OCI-LY7 (cell line): ENCODE measurements around the gene GMPR2.

Source experiments
- EZH2phosphoT487 ChIP-seq: fragments of 200-600 bp; sonication (generic); IDR thresholded peaks from 2 replicates; pipeline ENCODE4 v1.6.1; 2018; ENCODE audit warnings: low read depth, borderline replicate concordance, mild to moderate bottlenecking, mixed run types, antibody characterized with exemption, low read length, moderate library complexity, mixed read lengths
- TF ChIP-seq, protein P1 (sequence below): fragments of 200-600 bp; sonication (generic); conservative IDR thresholded peaks from 2 replicates; pipeline ENCODE4 v1.5.1; 2014; ENCODE audit warnings: mild to moderate bottlenecking, antibody characterized with exemption, low read length, moderate library complexity, mixed read lengths

GRCh38 chr14:24195186-24196070 is 37.3 kb upstream of the GMPR2 start, which contains the start of gene TM9SF1:
- TF ChIP-seq, protein P1, sequence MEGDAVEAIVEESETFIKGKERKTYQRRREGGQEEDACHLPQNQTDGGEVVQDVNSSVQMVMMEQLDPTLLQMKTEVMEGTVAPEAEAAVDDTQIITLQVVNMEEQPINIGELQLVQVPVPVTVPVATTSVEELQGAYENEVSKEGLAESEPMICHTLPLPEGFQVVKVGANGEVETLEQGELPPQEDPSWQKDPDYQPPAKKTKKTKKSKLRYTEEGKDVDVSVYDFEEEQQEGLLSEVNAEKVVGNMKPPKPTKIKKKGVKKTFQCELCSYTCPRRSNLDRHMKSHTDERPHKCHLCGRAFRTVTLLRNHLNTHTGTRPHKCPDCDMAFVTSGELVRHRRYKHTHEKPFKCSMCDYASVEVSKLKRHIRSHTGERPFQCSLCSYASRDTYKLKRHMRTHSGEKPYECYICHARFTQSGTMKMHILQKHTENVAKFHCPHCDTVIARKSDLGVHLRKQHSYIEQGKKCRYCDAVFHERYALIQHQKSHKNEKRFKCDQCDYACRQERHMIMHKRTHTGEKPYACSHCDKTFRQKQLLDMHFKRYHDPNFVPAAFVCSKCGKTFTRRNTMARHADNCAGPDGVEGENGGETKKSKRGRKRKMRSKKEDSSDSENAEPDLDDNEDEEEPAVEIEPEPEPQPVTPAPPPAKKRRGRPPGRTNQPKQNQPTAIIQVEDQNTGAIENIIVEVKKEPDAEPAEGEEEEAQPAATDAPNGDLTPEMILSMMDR, result no peak
- TF ChIP-seq EZH2phosphoT487, result no peak
